Measurements from ENCODE around the gene APOC3.

APOC3 gene

GRCh38 chr11:116791002-116791812 lies 38.5 kb upstream of the APOC3 start:
- Histone ChIP-seq H3K36me3 (ENCODE audit: low read depth) (peaks cover 8% of the 10 kb centered on the region), H3K27ac (ENCODE audit: poor library complexity, severe bottlenecking) (no peak overlapping the region), H3K4me1 (ENCODE audit: insufficient read depth, poor library complexity, severe bottlenecking) (peaks cover 11% of the 10 kb centered on the region), H3K27me3 (ENCODE audit: insufficient read depth, poor library complexity, severe bottlenecking) (no peaks in the 10 kb centered on the region), H3K4me3 (ENCODE audit: severe bottlenecking) (no peak overlapping the region), H3K9me3 (ENCODE audit: severe bottlenecking) (no peaks in the 10 kb centered on the region)
- ATAC-seq (ENCODE audit: low read depth) = no peak
- no peak for DNase-seq (ENCODE audit: low spot score)
- peak; percentile 41 for TF ChIP-seq CTCF (IDR thresholded peaks at IDR 0.05; ENCODE audit: poor library complexity, severe bottlenecking)

GRCh38 chr11:116791813-116792143 lies 37.9 kb upstream of the APOC3 start, which contains the start of gene APOA5:
APOA5 (minus strand) TSS chr11:116791879; CDS start chr11:116791860, 19 bp downstream.
- no peak within 1 kb of the TSS for H3K27ac ChIP-seq (ENCODE audit: poor library complexity, severe bottlenecking)
- peaks cover 2% of the 10 kb centered on the region for H3K36me3 ChIP-seq (ENCODE audit: low read depth)
- no peaks in the 10 kb centered on the region for H3K9me3 ChIP-seq (ENCODE audit: severe bottlenecking)
- H3K27me3 ChIP-seq (ENCODE audit: insufficient read depth, poor library complexity, severe bottlenecking) = no peaks in the 10 kb centered on the region
- peaks cover 10% of the 10 kb centered on the region for H3K4me1 ChIP-seq (ENCODE audit: insufficient read depth, poor library complexity, severe bottlenecking)
- ATAC-seq (ENCODE audit: low read depth) (no peak), DNase-seq (ENCODE audit: low spot score) (no peak)
- no peak for TF ChIP-seq CTCF (IDR thresholded peaks at IDR 0.05; ENCODE audit: poor library complexity, severe bottlenecking)
- no peak within 1 kb of the TSS for H3K4me3 ChIP-seq (ENCODE audit: severe bottlenecking)

DNA sequence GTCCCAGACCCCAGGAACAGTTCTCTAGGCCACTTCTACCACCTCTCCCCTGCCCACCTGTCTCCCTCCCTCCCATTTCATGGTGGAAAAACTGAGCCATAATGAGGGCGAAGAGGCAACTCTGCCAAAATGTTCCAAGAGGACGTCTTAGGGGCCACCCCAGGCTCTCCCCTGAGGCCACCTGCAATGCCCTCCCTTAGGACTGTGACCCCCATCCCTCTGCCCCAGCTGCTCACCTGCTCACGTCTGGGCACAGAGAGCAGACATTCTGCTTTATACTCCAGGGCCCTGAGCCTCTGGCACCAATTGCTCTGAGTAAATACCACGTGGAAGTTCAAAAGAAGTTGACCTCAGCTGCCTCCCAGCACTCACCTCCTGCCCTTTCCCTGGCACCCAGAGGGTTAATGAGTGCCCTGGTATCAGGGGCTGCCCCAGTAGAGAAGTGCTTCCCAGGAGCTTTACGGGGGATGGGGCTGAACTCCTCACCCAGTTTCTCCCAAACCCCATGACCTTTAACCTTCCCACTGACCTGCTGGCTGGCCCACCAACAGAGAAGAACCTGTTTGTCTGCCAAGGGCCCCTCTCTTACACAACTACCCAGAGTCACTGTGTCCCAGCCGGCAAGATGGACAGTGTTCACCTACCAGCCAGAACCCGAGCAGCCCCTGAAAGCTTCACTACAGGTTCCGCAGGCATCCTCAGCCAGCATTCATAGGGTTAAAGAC lies 37.4 kb upstream of the APOC3 start:
- H3K4me3 ChIP-seq (ENCODE audit: severe bottlenecking) = no peak overlapping the region
- DNase-seq (ENCODE audit: low spot score) (no peak), ATAC-seq (ENCODE audit: low read depth) (no peak)
- no peak for TF ChIP-seq CTCF (IDR thresholded peaks at IDR 0.05; ENCODE audit: poor library complexity, severe bottlenecking)
- H3K27me3 ChIP-seq (ENCODE audit: insufficient read depth, poor library complexity, severe bottlenecking) = no peaks in the 10 kb centered on the region
- peaks cover 7% of the 10 kb centered on the region for H3K4me1 ChIP-seq (ENCODE audit: insufficient read depth, poor library complexity, severe bottlenecking)
- no peaks in the 10 kb centered on the region for H3K36me3 ChIP-seq (ENCODE audit: low read depth)
- no peaks in the 10 kb centered on the region for H3K9me3 ChIP-seq (ENCODE audit: severe bottlenecking)
- H3K27ac ChIP-seq (ENCODE audit: poor library complexity, severe bottlenecking) = no peak overlapping the region

- Histone ChIP-seq H3K36me3 (ENCODE audit: low read depth) (no peaks in the 10 kb centered on the region), H3K4me3 (ENCODE audit: severe bottlenecking) (no peak overlapping the region), H3K9me3 (ENCODE audit: severe bottlenecking) (no peaks in the 10 kb centered on the region), H3K27ac (ENCODE audit: poor library complexity, severe bottlenecking) (no peak overlapping the region), H3K4me1 (ENCODE audit: insufficient read depth, poor library complexity, severe bottlenecking) (peaks cover 7% of the 10 kb centered on the region), H3K27me3 (ENCODE audit: insufficient read depth, poor library complexity, severe bottlenecking) (no peaks in the 10 kb centered on the region)
- TF ChIP-seq CTCF (IDR thresholded peaks at IDR 0.05; ENCODE audit: poor library complexity, severe bottlenecking) = no peak
- DNase-seq (ENCODE audit: low spot score) = no peak
- peak; percentile 93 for ATAC-seq (ENCODE audit: low read depth)
Measured at GRCh38 chr11:116792869-116793771, 36.6 kb upstream of the APOC3 start.

Data from RWPE2 (cell line).